ENCODE data around the gene PCGF3. TPM values are rescaled to one million over a fixed set of nuclear protein-coding genes. Genes with fewer than 3 reads are reported as not detected.
A peak's percentile ranks its signal among the peaks of the same experiment; 100 is the strongest.

Gene PCGF3
- total and polyA plus RNA-seq, 10 of the 15 experiments (the other 5 are each of a cell fraction or from before 2014, with no cell fraction given): 2.2 to 43.8 (median 15.9) TPM

GRCh38 chr4:705278-706082 is at the start of gene PCGF3 (continued):
- no peak for TF ChIP-seq PRDM15 (CRISPR knock-in tag; IDR thresholded peaks at IDR 0.05)
- no peak for TF ChIP-seq ZZZ3 (IDR thresholded peaks at IDR 0.05; ENCODE audit: control insufficient read depth, insufficient read length, low read depth)
- no peak for TF ChIP-seq HDAC6 (IDR thresholded peaks at IDR 0.05; ENCODE audit: unreplicated experiment)
- no peak for TF ChIP-seq CREM (IDR thresholded peaks at IDR 0.05; ENCODE audit: low read depth)
- TF ChIP-seq CBFB (IDR thresholded peaks at IDR 0.05; ENCODE audit: low read depth): no peak
- TF ChIP-seq SRF (IDR thresholded peaks at IDR 0.05; ENCODE audit: low read depth in 2 of 2, low read length in 2 of 2): no peak
- TF ChIP-seq ZNF592 (IDR thresholded peaks at IDR 0.05): no peak
- TF ChIP-seq ESRRA (IDR thresholded peaks at IDR 0.05; ENCODE audit: low read length): no peak
- TF ChIP-seq ZSCAN29 (IDR thresholded peaks at IDR 0.05): no peak
- peak; percentile 88 for TF ChIP-seq PBX3 (IDR thresholded peaks at IDR 0.05; ENCODE audit: insufficient replicate concordance, low read depth, low read length)
- peak; percentile 73; the same call in 1 of the 2 replicates for TF ChIP-seq RB1 (IDR thresholded peaks at IDR 0.05; ENCODE audit: borderline replicate concordance)
- TF ChIP-seq HDGF (IDR thresholded peaks at IDR 0.05): peak; percentile 95
- peak; percentile 41 for TF ChIP-seq SP1 (IDR thresholded peaks at IDR 0.05; ENCODE audit: low read depth, low read length)
- TF ChIP-seq MAX (IDR thresholded peaks at IDR 0.05; ENCODE audit: low read depth, low read length): peak; percentile 31; the same call in 1 of the 2 replicates
- no peak for TF ChIP-seq MXI1 (IDR thresholded peaks at IDR 0.05; ENCODE audit: low read depth, low read length)
- TF ChIP-seq NFYA (IDR thresholded peaks at IDR 0.05; ENCODE audit: borderline replicate concordance, low read depth, low read length): no peak
- no peak for TF ChIP-seq CTCF (IDR thresholded peaks at IDR 0.05 in 2 of 3, conservative IDR thresholded peaks at IDR 0.05 in 1 of 3; ENCODE audit: control insufficient read depth in 2 of 3, extremely low read depth in 1 of 3, insufficient read depth in 1 of 3, low read depth in 3 of 3, low read length in 3 of 3)
- TF ChIP-seq CBX5 (IDR thresholded peaks at IDR 0.05; ENCODE audit: low read depth): no peak

All from GM12878 (cell line).